ENCODE results near the gene DIP2C. TPM values are rescaled to one million over a fixed set of nuclear protein-coding genes. Genes with fewer than 3 reads are reported as not detected.

The DIP2C gene
- polyA plus RNA-seq, 3 donors = 0.11 TPM; not detected in 2

GRCh38 chr10:644076-644942 is 45.2 kb downstream of the DIP2C start:
- Mint-ChIP-seq H3K9me3 (peaks cover 2 to 23% (median 14%) of the 10 kb centered on the region in 7 donors), H3K4me1 (no peaks in the 10 kb centered on the region), H3K36me3 (no peaks in the 10 kb centered on the region), H3K4me3 (no peak overlapping the region), H3K27ac (no peak overlapping the region), H3K27me3 (ENCODE audit: low read depth in 3 of 3) (peaks cover 6% of the 10 kb centered on the region in 3 donors)
- TF ChIP-seq CTCF (IDR thresholded peaks at IDR 0.05) = no peak
- Histone ChIP-seq H3K79me2 (ENCODE audit: insufficient read depth, low read length) (no peaks in the 10 kb centered on the region), H4K20me1 (ENCODE audit: insufficient read depth, low read length) (no peaks in the 10 kb centered on the region), H3K9me3 (replicated peaks in 1 of 2; ENCODE audit: control insufficient read depth in 1 of 2, insufficient read depth in 1 of 2, low read length in 2 of 2) (peaks cover 16 to 19% of the 10 kb centered on the region in 2 donors), H3K27me3 (ENCODE audit: control insufficient read depth in 2 of 2, insufficient read depth in 2 of 2, low read length in 2 of 2) (no peaks in the 10 kb centered on the region), H2AFZ (ENCODE audit: insufficient read depth, low read depth, low read length, poor library complexity, severe bottlenecking) (no peak overlapping the region), H3K4me1 (ENCODE audit: control insufficient read depth in 1 of 2, insufficient read depth in 2 of 2, low read length in 2 of 2) (no peaks in the 10 kb centered on the region), H3K4me3 (replicated peaks in 1 of 3; ENCODE audit: low read depth in 2 of 3, low read length in 3 of 3) (no peak overlapping the region), H3K36me3 (replicated peaks in 1 of 2; ENCODE audit: control insufficient read depth in 1 of 2, insufficient read depth in 2 of 2, low read length in 2 of 2) (no peaks in the 10 kb centered on the region), H3K4me2 (replicated peaks; ENCODE audit: extremely low read depth, low read length, poor library complexity, severe bottlenecking) (no peak overlapping the region), H3K27ac (ENCODE audit: low read depth in 1 of 2, low read length in 2 of 2) (no peak overlapping the region), H3K9ac (ENCODE audit: insufficient read depth, low read length, poor library complexity, severe bottlenecking) (no peak overlapping the region)
- 88% methylated on average over 18 of the region's 23 CpGs for WGBS (ENCODE audit: insufficient coverage)
- intact Hi-C loops (cut with micrococcal nuclease) = no loop called here
- DNase-seq = no peak

DNA sequence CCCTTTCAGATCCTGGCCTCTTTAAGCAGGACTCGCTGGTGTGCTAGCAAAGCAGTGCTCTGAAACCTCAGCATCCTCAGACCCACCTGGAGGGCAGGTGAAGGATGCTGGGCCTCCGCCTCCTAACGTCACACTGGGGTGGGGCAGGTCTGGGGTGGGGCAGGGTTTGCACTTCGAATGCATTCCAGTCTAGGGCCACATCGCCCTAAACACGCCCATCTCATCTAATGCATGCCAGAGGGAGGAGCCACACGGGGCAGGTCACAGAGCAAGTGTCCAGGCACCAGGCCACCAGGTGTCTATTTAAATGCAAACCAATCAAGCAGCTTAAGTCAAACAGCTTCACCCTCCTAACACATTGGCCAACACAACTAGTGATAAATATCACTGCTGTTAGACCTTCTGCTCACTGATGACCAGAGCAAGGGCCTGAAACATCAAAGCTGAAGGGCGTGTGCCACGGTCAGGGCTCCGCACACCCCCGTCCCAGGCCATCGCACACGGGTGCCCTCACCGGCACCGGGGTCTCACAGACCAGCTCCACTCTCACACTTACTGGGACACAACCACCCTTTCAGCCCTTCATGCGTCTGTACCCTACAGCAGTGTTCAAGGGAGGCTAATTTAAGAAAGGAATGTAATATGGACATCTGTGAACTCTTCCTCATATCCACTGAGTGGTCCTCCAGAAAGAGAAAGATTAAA is 47.1 kb downstream of the DIP2C start:
- no peak for TF ChIP-seq CTCF (IDR thresholded peaks at IDR 0.05)
- over 99% methylated on average over 10 of the region's 16 CpGs for WGBS (ENCODE audit: insufficient coverage)

More for the DNA sequence above, 47.1 kb downstream of the DIP2C start:
- Histone ChIP-seq H3K4me1 (ENCODE audit: control insufficient read depth in 1 of 2, insufficient read depth in 2 of 2, low read length in 2 of 2) (no peaks in the 10 kb centered on the region), H3K27ac (ENCODE audit: low read depth in 1 of 2, low read length in 2 of 2) (no peak overlapping the region), H3K79me2 (ENCODE audit: insufficient read depth, low read length) (no peaks in the 10 kb centered on the region), H3K9me3 (replicated peaks in 1 of 2; ENCODE audit: control insufficient read depth in 1 of 2, insufficient read depth in 1 of 2, low read length in 2 of 2) (peaks cover 8 to 11% of the 10 kb centered on the region in 2 donors), H3K9ac (ENCODE audit: insufficient read depth, low read length, poor library complexity, severe bottlenecking) (no peak overlapping the region), H3K4me2 (replicated peaks; ENCODE audit: extremely low read depth, low read length, poor library complexity, severe bottlenecking) (no peak overlapping the region), H4K20me1 (ENCODE audit: insufficient read depth, low read length) (no peaks in the 10 kb centered on the region), H3K27me3 (ENCODE audit: control insufficient read depth in 2 of 2, insufficient read depth in 2 of 2, low read length in 2 of 2) (peaks cover 0 to 4% of the 10 kb centered on the region in 2 donors), H2AFZ (ENCODE audit: insufficient read depth, low read depth, low read length, poor library complexity, severe bottlenecking) (no peak overlapping the region), H3K36me3 (replicated peaks in 1 of 2; ENCODE audit: control insufficient read depth in 1 of 2, insufficient read depth in 2 of 2, low read length in 2 of 2) (no peaks in the 10 kb centered on the region), H3K4me3 (replicated peaks in 1 of 3; ENCODE audit: low read depth in 2 of 3, low read length in 3 of 3) (no peak overlapping the region)
- DNase-seq = no peak
- no peak overlapping the region for H3K27ac Mint-ChIP-seq
- peaks cover 2 to 26% (median 14%) of the 10 kb centered on the region in 7 donors for H3K9me3 Mint-ChIP-seq
- peaks cover 10 to 16% (median 13%) of the 10 kb centered on the region in 3 donors for H3K27me3 Mint-ChIP-seq (ENCODE audit: low read depth in 3 of 3)
- intact Hi-C loops (cut with micrococcal nuclease) = no loop called here
- no peaks in the 10 kb centered on the region for H3K4me1 Mint-ChIP-seq
- no peaks in the 10 kb centered on the region for H3K36me3 Mint-ChIP-seq
- H3K4me3 Mint-ChIP-seq = no peak overlapping the region

All from CD14-positive monocyte (primary cell).